Activated CD8-positive, alpha-beta T cell treated with anti-CD3 and anti-CD28 coated beads for 36 hours (primary cell): ENCODE data around the gene MAP3K2. TPM values are rescaled to one million over a fixed set of nuclear protein-coding genes. Genes with fewer than 3 reads are reported as not detected.

ENCODE experiments used
- ATAC-seq: fragments of 200-7000 bp; cut with Tn5 transposase; one replicate; pipeline ENCODE4 v1.10.0; 2021; ENCODE audit warnings: mild to moderate bottlenecking, moderate library complexity
- CTCF ChIA-PET: fragments of 350-600 bp; sonication (Branson Sonifier 250); formaldehyde crosslinking; loops from one replicate; lab custom pipeline; 2021; ENCODE audit warnings: antibody characterized with exemption; lab: Charles Lee
- POLR2A ChIA-PET: fragments of 350-600 bp; sonication (Branson Sonifier 250); formaldehyde crosslinking; loops from one replicate; lab custom pipeline; 2021; ENCODE audit warnings: antibody characterized with exemption; lab: Charles Lee
- DNase-seq: peaks from one replicate; pipeline ENCODE4 v3.0.0-alpha.2; 2020
- H3K27ac Mint-ChIP-seq: one replicate; pipeline ENCODE4 v1.8.0; 2021; ENCODE audit warnings: mild to moderate bottlenecking, mixed read lengths
- H3K27me3 Mint-ChIP-seq: one replicate; pipeline ENCODE4 v1.8.0; 2021; ENCODE audit warnings: mixed read lengths
- H3K36me3 Mint-ChIP-seq: one replicate; pipeline ENCODE4 v1.8.0; 2021; ENCODE audit warnings: low read depth, mixed read lengths
- H3K4me1 Mint-ChIP-seq: one replicate; pipeline ENCODE4 v1.8.0; 2021; ENCODE audit warnings: low read depth, mixed read lengths
- H3K4me3 Mint-ChIP-seq: one replicate; pipeline ENCODE4 v1.8.0; 2021; ENCODE audit warnings: mild to moderate bottlenecking, moderate library complexity, mixed read lengths
- H3K9me3 Mint-ChIP-seq: one replicate; pipeline ENCODE4 v1.8.0; 2021; ENCODE audit warnings: mixed read lengths
- CTCF ChIP-seq: fragments of 200-600 bp; IDR thresholded peaks from one replicate; pipeline ENCODE4 v1.8.0; 2022; ENCODE audit warnings: antibody characterized with exemption, mild to moderate bottlenecking
- intact Hi-C: fragments of 100-400 bp; cut with micrococcal nuclease; formaldehyde crosslinking; loops from one replicate; pipeline ENCODE4 v1.10.0; 2022
- total RNA-seq, 2 experiments: library from RNA; stranded (reverse); gene quantifications; one replicate each; pipeline ENCODE4 v1.2.3, GENCODE V29; 2021

The MAP3K2 gene
- total RNA-seq, 2 experiments from 2014 or later, result 54.7 to 55.5 TPM

- no peaks in the 10 kb centered on the region for H3K9me3 Mint-ChIP-seq
- H3K27ac Mint-ChIP-seq, result no peak overlapping the region
- H3K36me3 Mint-ChIP-seq, result peaks cover 21% of the 10 kb centered on the region
- H3K27me3 Mint-ChIP-seq, result no peaks in the 10 kb centered on the region
- no peak for TF ChIP-seq CTCF
- POLR2A ChIA-PET, result no interaction called here
- ATAC-seq (no peak), DNase-seq (no peak)
- CTCF ChIA-PET, result interaction anchor here (1.9 kb wide), 1 partner anchor 85 kb away, joined by 6 read pairs; no protein-coding TSS in a partner anchor
- intact Hi-C loops, result no loop called here
- no peaks in the 10 kb centered on the region for H3K4me1 Mint-ChIP-seq
- H3K4me3 Mint-ChIP-seq, result no peak overlapping the region
Measured at GRCh38 chr2:127330753-127331152, 57.0 kb downstream of the MAP3K2 start.

- peaks cover 27% of the 10 kb centered on the region for H3K36me3 Mint-ChIP-seq
- H3K27ac Mint-ChIP-seq, result no peak overlapping the region
- H3K4me1 Mint-ChIP-seq, result no peaks in the 10 kb centered on the region
- H3K27me3 Mint-ChIP-seq, result no peaks in the 10 kb centered on the region
- H3K9me3 Mint-ChIP-seq, result no peaks in the 10 kb centered on the region
- no peak for TF ChIP-seq CTCF
- DNase-seq (no peak), ATAC-seq (no peak)
- intact Hi-C loops, result loop anchor here (10.0 kb wide), 1 partner anchor 158 kb away; no protein-coding TSS in a partner anchor
- ChIA-PET POLR2A (no interaction called here), CTCF (interaction anchor here (0.6 kb wide), 1 partner anchor 16 kb away, joined by 3 read pairs; no protein-coding TSS in a partner anchor)
- no peak overlapping the region for H3K4me3 Mint-ChIP-seq
Measured at GRCh38 chr2:127326289-127326945, 61.4 kb downstream of the MAP3K2 start.

- no peak for DNase-seq
- Mint-ChIP-seq H3K27me3 (no peaks in the 10 kb centered on the region), H3K4me3 (no peak overlapping the region), H3K36me3 (peaks cover 37% of the 10 kb centered on the region), H3K27ac (no peak overlapping the region), H3K9me3 (peaks cover 8% of the 10 kb centered on the region), H3K4me1 (peaks cover 6% of the 10 kb centered on the region)
- ChIA-PET POLR2A (interaction anchor here (0.9 kb wide), 1 partner anchor 40 kb away, joined by 3 read pairs; no protein-coding TSS in a partner anchor), CTCF (interaction anchor here (0.7 to 2.8 kb wide), 12 partner anchors 8 to 184 kb away, joined by 3 to 24 read pairs (median 4); no protein-coding TSS in a partner anchor)
- peak; percentile 55 for TF ChIP-seq CTCF
- no peak for ATAC-seq
- intact Hi-C loops, result loop anchor here (10.0 kb wide), 1 partner anchor 160 kb away; no protein-coding TSS in a partner anchor
Measured at GRCh38 chr2:127324635-127325034, 63.1 kb downstream of the MAP3K2 start.

GRCh38 chr2:127321303-127321702 is 66.5 kb downstream of the MAP3K2 start:
- no peak overlapping the region for H3K27ac Mint-ChIP-seq
- peaks cover 6% of the 10 kb centered on the region for H3K4me1 Mint-ChIP-seq
- DNase-seq (no peak), ATAC-seq (no peak)
- TF ChIP-seq CTCF, result no peak
- CTCF ChIA-PET, result interaction anchor here (1.3 kb wide), 1 partner anchor 157 kb away, joined by 3 read pairs; no protein-coding TSS in a partner anchor
- peaks cover 55% of the 10 kb centered on the region for H3K36me3 Mint-ChIP-seq
- H3K4me3 Mint-ChIP-seq, result no peak overlapping the region
- intact Hi-C loops, result loop anchor here (10.0 kb wide), 1 partner anchor 163 kb away; no protein-coding TSS in a partner anchor
- POLR2A ChIA-PET, result no interaction called here
- H3K27me3 Mint-ChIP-seq, result no peaks in the 10 kb centered on the region
- peaks cover 8% of the 10 kb centered on the region for H3K9me3 Mint-ChIP-seq
